Endothelial cell of umbilical vein (primary cell): ENCODE measurements around the gene ELOVL6. TPM values are rescaled to one million over a fixed set of nuclear protein-coding genes. Genes with fewer than 3 reads are reported as not detected.

Experiments used
- BruUV-seq: library from RNA; stranded (reverse); fragments of 400-500 nt; replicated peaks from 2 replicates; lab custom pipeline; 2021; lab: Mats Ljungman, UMichigan
- CTCF ChIA-PET: fragments of 300-600, 350-600 bp; sonication (Branson Sonifier 250); formaldehyde crosslinking; loops from one replicate; lab custom pipeline; 2021; ENCODE audit warnings: antibody characterized with exemption, inconsistent platforms; lab: Charles Lee
- POLR2A ChIA-PET: fragments of 300-600, 350-600 bp; sonication (Branson Sonifier 250); formaldehyde crosslinking; loops from one replicate; lab custom pipeline; 2021; ENCODE audit warnings: antibody characterized with exemption, inconsistent platforms; lab: Charles Lee
- DNase-seq: peaks from one replicate; pipeline ENCODE4 v3.0.0-alpha.2; 2011; ENCODE audit warnings: low read depth, low spot score
- FAIRE-seq: peaks from 2 replicates; lab custom pipeline; 2011; peaks lifted over from hg19 to GRCh38; lab: Jason Lieb, UNC
- H2AFZ ChIP-seq: 2 replicates; pipeline ENCODE4 v1.6.0; 2012; ENCODE audit warnings: low read depth, low read length, control low read depth, inconsistent platforms
- H3K27ac ChIP-seq: 2 replicates; pipeline ENCODE4 v1.5.1; 2011; ENCODE audit warnings: low read depth, mild to moderate bottlenecking, control low read depth, low read length, moderate library complexity; ENCODE audit not compliant: insufficient read depth
- H3K27me3 ChIP-seq, 2 experiments: 2 replicates each; pipeline versions ENCODE4 v1.6.0 to v1.6.1; 2011; ENCODE audit warnings: low read length in 2 of 2, mixed read lengths in 1 of 2; ENCODE audit not compliant: control insufficient read depth in 2 of 2, insufficient read depth in 2 of 2
- H3K36me3 ChIP-seq, 2 experiments: 2 replicates in 1 of 2; 3 replicates in 1 of 2; pipeline ENCODE4 v1.5.1; 2011; ENCODE audit warnings: low read length in 2 of 2, mild to moderate bottlenecking in 1 of 2, moderate library complexity in 1 of 2; ENCODE audit not compliant: control insufficient read depth in 2 of 2, insufficient read depth in 2 of 2; ENCODE audit errors: extremely low read depth in 1 of 2
- H3K4me1 ChIP-seq: 3 replicates; pipeline ENCODE4 v1.5.1; 2011; ENCODE audit warnings: mild to moderate bottlenecking, low read length; ENCODE audit not compliant: control insufficient read depth, insufficient read depth; ENCODE audit errors: extremely low read depth
- H3K4me2 ChIP-seq: 2 replicates; pipeline ENCODE4 v1.6.1; 2011; ENCODE audit warnings: low read length, control low read depth, mixed read lengths; ENCODE audit not compliant: insufficient read depth
- H3K4me3 ChIP-seq, 3 experiments: fragments of 200-600 bp in 1 of 3; sonication (generic), shearing (Covaris generic) in 1 of 3; replicated peaks in 1 of 3; 2 replicates each; pipeline ENCODE4 v1.5.1; 2011 to 2016; ENCODE audit warnings: control low read depth in 3 of 3, low read length in 3 of 3, mild to moderate bottlenecking in 2 of 3, inconsistent platforms in 1 of 3, low read depth in 1 of 3, moderate library complexity in 1 of 3; ENCODE audit not compliant: insufficient read depth in 1 of 3
- H3K79me2 ChIP-seq: 2 replicates; pipeline ENCODE4 v1.6.0; 2012; ENCODE audit warnings: low read length, inconsistent platforms; ENCODE audit not compliant: control insufficient read depth, insufficient read depth
- H3K9ac ChIP-seq: replicated peaks from 2 replicates; pipeline ENCODE3; 2011; ENCODE audit warnings: low read length, control low read depth; ENCODE audit not compliant: insufficient read depth; ENCODE audit errors: extremely low read depth
- H3K9me1 ChIP-seq: replicated peaks from 3 replicates; pipeline ENCODE4 v1.6.0; 2011; ENCODE audit warnings: mild to moderate bottlenecking, low read length; ENCODE audit not compliant: control insufficient read depth, insufficient read depth; ENCODE audit errors: extremely low read depth
- H3K9me3 ChIP-seq: replicated peaks from 2 replicates; pipeline ENCODE4 v1.5.1; 2012; ENCODE audit warnings: low read length, inconsistent platforms; ENCODE audit not compliant: control insufficient read depth, insufficient read depth
- H4K20me1 ChIP-seq: replicated peaks from 2 replicates; pipeline ENCODE3; 2011; ENCODE audit warnings: mild to moderate bottlenecking, low read length; ENCODE audit not compliant: control insufficient read depth, insufficient read depth; ENCODE audit errors: extremely low read depth
- EZH2 ChIP-seq: IDR thresholded peaks from 2 replicates; pipeline ENCODE4 v1.6.1; 2012; ENCODE audit warnings: borderline replicate concordance, low read depth, mild to moderate bottlenecking, moderate library complexity, low read length, inconsistent platforms; ENCODE audit not compliant: severe bottlenecking
- FOS ChIP-seq: IDR thresholded peaks from 2 replicates; pipeline ENCODE4 v1.6.1; 2011; ENCODE audit warnings: mild to moderate bottlenecking, low read length, moderate library complexity, borderline replicate concordance; ENCODE audit not compliant: insufficient read depth
- GATA2 ChIP-seq: IDR thresholded peaks from 2 replicates; pipeline ENCODE4 v1.7.0; 2011; ENCODE audit warnings: low read depth, mild to moderate bottlenecking, moderate library complexity, mixed read lengths, low read length; ENCODE audit not compliant: insufficient read length, insufficient read depth
- JUN ChIP-seq: IDR thresholded peaks from 2 replicates; pipeline ENCODE4 v1.6.1; 2011; ENCODE audit warnings: borderline replicate concordance, low read depth; ENCODE audit not compliant: insufficient read length, insufficient read depth
- MYC ChIP-seq: IDR thresholded peaks from one replicate; pipeline ENCODE4 v1.6.1; 2011; ENCODE audit warnings: mild to moderate bottlenecking, low read depth, low read length
- POLR2A ChIP-seq: IDR thresholded peaks from 2 replicates; pipeline ENCODE4 v1.6.1; 2012; ENCODE audit warnings: low read depth, mild to moderate bottlenecking, control low read depth, low read length
- POLR2AphosphoS5 ChIP-seq: IDR thresholded peaks from 2 replicates; pipeline ENCODE4 v1.6.1; 2012; ENCODE audit warnings: low read depth, mild to moderate bottlenecking, control low read depth, low read length, moderate library complexity; ENCODE audit not compliant: insufficient read depth
- dilution Hi-C: fragments of 300-500 bp; cut with MboI; formaldehyde crosslinking; loops from one replicate; pipeline ENCODE4 v1.15.0; 2019; ENCODE audit warnings: low sequenced_read_pairs; ENCODE audit not compliant: extremely low pct_ligation_motif_present
- intact Hi-C: fragments of 100-400 bp; cut with micrococcal nuclease; formaldehyde crosslinking; loops from one replicate; pipeline ENCODE4 v1.10.0; 2022
- polyA plus RNA-seq, 4 experiments: library from polyadenylated mRNA; depleted of rRNA in 3 of 4; stranded (reverse) in 3 of 4; unstranded in 1 of 4; fragments of >200 nt; gene quantifications; 2 replicates each; pipeline versions ENCODE4 v1.2.1 to v1.2.3, GENCODE V29; 2011 to 2012; ENCODE audit warnings: missing spikeins in 1 of 4
- total RNA-seq: library from RNA; stranded (reverse); gene quantifications from 2 replicates; pipeline ENCODE4 v1.2.3, GENCODE V29; 2021
- TF ChIP-seq, protein P1 (sequence below), 2 donors: IDR thresholded peaks; 1 replicate in 1 of 2; 2 replicates in 1 of 2; pipeline ENCODE4 v1.5.1; 2011; ENCODE audit warnings: low read length in 2 of 2, mild to moderate bottlenecking in 2 of 2, moderate library complexity in 2 of 2, control low read depth in 1 of 2, inconsistent platforms in 1 of 2, low read depth in 1 of 2; ENCODE audit not compliant: insufficient read depth in 1 of 2; ENCODE audit errors: extremely low read depth in 1 of 2
- TF ChIP-seq, protein P2 (sequence below): IDR thresholded peaks from 2 replicates; pipeline ENCODE4 v1.6.1; 2011; ENCODE audit not compliant: insufficient read depth, insufficient read length

The ELOVL6 gene
- total and polyA plus RNA-seq, 2 donors (not counting 3 experiments of a cell fraction or from before 2014, with no cell fraction given) = 6.4 to 26.1 TPM

DNA sequence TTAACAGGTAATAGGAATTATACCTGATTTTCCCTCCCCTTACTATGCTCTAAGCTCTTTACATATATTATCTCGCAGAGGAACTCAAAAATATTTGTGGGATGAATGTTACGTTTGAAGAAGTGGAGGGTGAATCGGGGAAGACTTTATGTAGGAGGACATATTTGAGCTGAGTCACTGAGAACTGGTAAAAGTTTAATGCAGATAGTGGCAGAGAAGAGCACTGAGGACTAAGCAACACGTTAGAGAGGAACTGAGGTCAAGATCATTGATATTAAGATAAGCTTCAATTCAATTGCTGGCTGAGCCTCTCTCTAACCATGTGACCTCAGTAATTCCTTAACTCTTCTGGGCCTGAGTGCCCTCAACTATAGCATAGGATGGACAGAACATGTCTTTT, 26.4 kb upstream of the ELOVL6 start:
- FAIRE-seq (no peak), DNase-seq (no peak)
- Histone ChIP-seq H3K27me3 (no peaks in the 10 kb centered on the region), H4K20me1 (no peaks in the 10 kb centered on the region), H3K36me3 (no peaks in the 10 kb centered on the region), H3K9me3 (no peaks in the 10 kb centered on the region), H3K27ac (no peak overlapping the region), H3K9me1 (no peaks in the 10 kb centered on the region), H3K4me2 (no peak overlapping the region), H3K79me2 (no peaks in the 10 kb centered on the region), H3K4me3 (no peak overlapping the region), H3K9ac (no peak overlapping the region), H2AFZ (no peak overlapping the region), H3K4me1 (no peaks in the 10 kb centered on the region)
- POLR2A ChIA-PET = no interaction called here
- dilution Hi-C loops (no loop called here), intact Hi-C loops (no loop called here)
- BruUV-seq = no TSS peak
- TF ChIP-seq, protein P1, sequence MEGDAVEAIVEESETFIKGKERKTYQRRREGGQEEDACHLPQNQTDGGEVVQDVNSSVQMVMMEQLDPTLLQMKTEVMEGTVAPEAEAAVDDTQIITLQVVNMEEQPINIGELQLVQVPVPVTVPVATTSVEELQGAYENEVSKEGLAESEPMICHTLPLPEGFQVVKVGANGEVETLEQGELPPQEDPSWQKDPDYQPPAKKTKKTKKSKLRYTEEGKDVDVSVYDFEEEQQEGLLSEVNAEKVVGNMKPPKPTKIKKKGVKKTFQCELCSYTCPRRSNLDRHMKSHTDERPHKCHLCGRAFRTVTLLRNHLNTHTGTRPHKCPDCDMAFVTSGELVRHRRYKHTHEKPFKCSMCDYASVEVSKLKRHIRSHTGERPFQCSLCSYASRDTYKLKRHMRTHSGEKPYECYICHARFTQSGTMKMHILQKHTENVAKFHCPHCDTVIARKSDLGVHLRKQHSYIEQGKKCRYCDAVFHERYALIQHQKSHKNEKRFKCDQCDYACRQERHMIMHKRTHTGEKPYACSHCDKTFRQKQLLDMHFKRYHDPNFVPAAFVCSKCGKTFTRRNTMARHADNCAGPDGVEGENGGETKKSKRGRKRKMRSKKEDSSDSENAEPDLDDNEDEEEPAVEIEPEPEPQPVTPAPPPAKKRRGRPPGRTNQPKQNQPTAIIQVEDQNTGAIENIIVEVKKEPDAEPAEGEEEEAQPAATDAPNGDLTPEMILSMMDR (IDR thresholded peaks at IDR 0.05; ENCODE audit: extremely low read depth in 1 of 2, insufficient read depth in 1 of 2, low read depth in 1 of 2, low read length in 2 of 2) = no peak
- TF ChIP-seq, protein P2, sequence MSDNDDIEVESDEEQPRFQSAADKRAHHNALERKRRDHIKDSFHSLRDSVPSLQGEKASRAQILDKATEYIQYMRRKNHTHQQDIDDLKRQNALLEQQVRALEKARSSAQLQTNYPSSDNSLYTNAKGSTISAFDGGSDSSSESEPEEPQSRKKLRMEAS = no peak
- TF ChIP-seq EZH2 (no peak), MYC (no peak), JUN (no peak), FOS (no peak), POLR2AphosphoS5 (no peak), GATA2 (no peak), POLR2A (no peak)
- CTCF ChIA-PET = interaction anchor here (0.9 to 1.0 kb wide), 2 partner anchors 226 to 284 kb away, joined by 3 read pairs; no protein-coding TSS in a partner anchor
